GM10248 (cell line): Measurements from ENCODE around the gene HEPACAM.

ENCODE experiments used
- CTCF ChIA-PET: fragments of 300-600 bp; sonication (Branson Sonifier 250); formaldehyde crosslinking; extraction: SDS; loops from one replicate; lab custom pipeline; 2021; ENCODE audit warnings: antibody characterized with exemption; lab: Yijun Ruan, JAX
- POLR2A ChIA-PET: fragments of 350-650 bp; sonication (Branson Sonifier 250); formaldehyde crosslinking; extraction: SDS; loops from one replicate; lab custom pipeline; 2020; ENCODE audit warnings: antibody characterized with exemption; lab: Yijun Ruan, JAX
- DNase-seq: peaks from one replicate; pipeline ENCODE4 v3.0.0; 2012; ENCODE audit errors: extremely low spot score
- TF ChIP-seq, protein P1 (sequence below): IDR thresholded peaks from 2 replicates; pipeline ENCODE4 v1.5.1; 2012; ENCODE audit warnings: mild to moderate bottlenecking, low read depth; ENCODE audit errors: extremely low read depth, missing control alignments, control extremely low read depth

HEPACAM gene

DNA sequence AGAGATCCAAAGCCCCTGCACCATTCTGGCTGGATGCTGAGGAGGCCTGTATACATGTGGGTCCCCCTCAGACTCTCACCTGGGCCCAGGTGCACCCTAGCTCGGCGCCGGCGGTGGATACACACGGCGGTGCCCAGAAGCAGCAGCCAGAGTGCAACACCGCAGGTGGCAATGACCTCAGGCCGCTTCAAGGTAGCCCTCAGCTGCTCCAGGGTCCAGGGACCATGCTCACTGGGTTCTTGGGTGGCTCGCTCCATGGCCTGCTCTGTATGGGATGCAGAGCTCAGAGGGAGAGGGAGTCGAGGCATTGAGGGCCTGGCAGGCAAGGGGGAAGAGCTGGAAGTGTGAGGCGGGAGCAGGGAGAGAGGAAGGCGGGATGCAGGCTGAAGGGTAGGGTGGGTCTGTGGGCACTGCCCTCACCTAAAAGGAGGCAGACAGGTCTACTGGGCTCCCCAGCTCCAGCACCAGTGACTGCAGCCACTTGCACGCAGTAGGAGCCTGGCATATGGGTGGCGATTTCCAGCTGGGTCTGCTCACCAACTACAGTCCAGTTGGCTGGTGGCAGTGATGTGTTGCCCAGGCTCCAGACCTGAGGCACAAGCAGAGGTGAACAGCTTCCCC lies 42.0 kb downstream of the HEPACAM start:
- TF ChIP-seq, protein P1, sequence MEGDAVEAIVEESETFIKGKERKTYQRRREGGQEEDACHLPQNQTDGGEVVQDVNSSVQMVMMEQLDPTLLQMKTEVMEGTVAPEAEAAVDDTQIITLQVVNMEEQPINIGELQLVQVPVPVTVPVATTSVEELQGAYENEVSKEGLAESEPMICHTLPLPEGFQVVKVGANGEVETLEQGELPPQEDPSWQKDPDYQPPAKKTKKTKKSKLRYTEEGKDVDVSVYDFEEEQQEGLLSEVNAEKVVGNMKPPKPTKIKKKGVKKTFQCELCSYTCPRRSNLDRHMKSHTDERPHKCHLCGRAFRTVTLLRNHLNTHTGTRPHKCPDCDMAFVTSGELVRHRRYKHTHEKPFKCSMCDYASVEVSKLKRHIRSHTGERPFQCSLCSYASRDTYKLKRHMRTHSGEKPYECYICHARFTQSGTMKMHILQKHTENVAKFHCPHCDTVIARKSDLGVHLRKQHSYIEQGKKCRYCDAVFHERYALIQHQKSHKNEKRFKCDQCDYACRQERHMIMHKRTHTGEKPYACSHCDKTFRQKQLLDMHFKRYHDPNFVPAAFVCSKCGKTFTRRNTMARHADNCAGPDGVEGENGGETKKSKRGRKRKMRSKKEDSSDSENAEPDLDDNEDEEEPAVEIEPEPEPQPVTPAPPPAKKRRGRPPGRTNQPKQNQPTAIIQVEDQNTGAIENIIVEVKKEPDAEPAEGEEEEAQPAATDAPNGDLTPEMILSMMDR, result no peak
- CTCF ChIA-PET, result no interaction called here
- POLR2A ChIA-PET, result no interaction called here
- no peak for DNase-seq

DNA sequence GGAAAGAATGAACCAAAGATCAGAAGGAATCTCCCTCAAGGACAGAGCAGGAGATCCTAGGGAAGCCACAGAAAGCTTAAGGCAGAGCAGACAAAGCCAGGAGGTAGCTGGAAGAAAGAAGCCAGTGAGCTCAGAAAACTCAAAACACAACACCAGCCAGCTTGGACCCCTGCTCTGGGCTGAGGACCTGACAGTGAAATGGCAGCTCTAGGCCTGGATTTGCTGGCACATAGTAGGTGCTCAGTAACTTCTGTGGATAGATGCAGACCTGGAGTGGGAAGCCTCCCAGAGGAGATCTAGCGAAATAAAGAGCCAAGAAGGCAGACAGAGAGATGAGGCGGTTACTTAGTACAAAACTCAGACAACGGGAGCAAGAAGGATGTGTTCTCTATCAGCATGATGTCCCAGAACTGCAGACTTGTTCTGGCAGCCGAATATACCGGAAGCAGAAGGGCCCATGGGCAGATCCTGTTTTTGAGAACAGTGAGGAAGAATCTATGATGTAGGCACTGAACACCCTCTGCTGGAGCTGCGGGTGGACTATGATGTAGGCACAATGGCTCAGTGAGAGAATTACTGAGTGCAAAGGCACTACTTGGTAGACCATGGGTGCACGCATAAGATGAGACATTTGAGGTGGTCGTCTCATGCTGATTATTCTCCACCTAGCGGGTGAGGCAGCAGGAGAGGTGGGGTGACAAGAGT lies 42.9 kb downstream of the HEPACAM start:
- TF ChIP-seq, protein P1, result no peak
- ChIA-PET POLR2A (no interaction called here), CTCF (interaction anchor here (1.1 to 1.5 kb wide), 3 partner anchors 10 to 224 kb away, joined by 3 to 5 read pairs (median 4); no protein-coding TSS in a partner anchor)
- DNase-seq, result no peak

DNA sequence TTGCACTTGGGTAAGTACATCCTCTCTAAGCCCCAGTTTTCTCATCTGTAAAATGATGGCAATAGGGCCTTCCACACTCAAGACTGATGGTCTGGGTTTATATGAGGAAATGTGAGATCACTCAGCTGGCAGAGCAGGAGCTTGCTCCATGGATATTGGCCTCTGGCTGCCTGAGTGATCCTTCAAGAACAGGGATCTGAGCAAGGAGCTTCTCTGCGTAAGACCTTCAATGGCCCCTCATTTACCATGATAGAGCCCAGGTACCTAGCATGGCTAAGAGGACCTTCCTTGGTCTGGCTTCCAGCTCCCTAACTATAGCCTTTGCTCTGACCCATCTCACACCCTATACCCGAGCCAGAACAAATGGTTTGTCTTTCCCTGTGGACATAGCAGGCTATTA lies 43.7 kb downstream of the HEPACAM start:
- ChIA-PET POLR2A (no interaction called here), CTCF (interaction anchor here (1.1 to 1.5 kb wide), 3 partner anchors 9 to 223 kb away, joined by 3 to 5 read pairs (median 4); no protein-coding TSS in a partner anchor)
- DNase-seq, result no peak
- TF ChIP-seq, protein P1, result no peak

DNA sequence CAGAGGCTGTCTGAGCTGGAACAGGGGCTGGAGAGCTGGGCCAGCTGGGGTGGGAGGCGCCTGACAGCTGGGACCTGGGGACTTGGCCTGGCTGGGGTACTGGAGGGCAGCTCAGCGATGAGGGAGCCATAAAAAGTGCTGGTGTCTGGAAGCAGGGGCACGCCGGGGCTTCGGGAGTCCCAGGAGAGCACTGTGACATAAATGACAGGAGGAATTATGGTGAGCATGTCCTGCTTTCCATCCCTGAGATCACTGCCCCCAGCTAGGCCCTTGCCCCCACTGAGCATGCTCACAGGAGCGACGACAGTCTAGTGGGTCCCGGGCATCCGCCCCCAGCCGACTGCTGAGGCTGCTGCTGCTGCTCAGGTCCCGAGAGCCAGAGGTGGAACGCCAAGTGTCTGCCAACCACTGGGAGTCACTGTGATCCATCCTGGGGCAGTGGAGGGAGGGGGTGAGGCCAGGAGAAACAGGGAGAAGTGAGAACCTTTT lies 44.4 kb downstream of the HEPACAM start:
- CTCF ChIA-PET, result interaction anchor here (1.1 to 1.9 kb wide), 4 partner anchors 15 to 247 kb away, joined by 3 to 7 read pairs (median 6); no protein-coding TSS in a partner anchor
- POLR2A ChIA-PET, result no interaction called here

DNA sequence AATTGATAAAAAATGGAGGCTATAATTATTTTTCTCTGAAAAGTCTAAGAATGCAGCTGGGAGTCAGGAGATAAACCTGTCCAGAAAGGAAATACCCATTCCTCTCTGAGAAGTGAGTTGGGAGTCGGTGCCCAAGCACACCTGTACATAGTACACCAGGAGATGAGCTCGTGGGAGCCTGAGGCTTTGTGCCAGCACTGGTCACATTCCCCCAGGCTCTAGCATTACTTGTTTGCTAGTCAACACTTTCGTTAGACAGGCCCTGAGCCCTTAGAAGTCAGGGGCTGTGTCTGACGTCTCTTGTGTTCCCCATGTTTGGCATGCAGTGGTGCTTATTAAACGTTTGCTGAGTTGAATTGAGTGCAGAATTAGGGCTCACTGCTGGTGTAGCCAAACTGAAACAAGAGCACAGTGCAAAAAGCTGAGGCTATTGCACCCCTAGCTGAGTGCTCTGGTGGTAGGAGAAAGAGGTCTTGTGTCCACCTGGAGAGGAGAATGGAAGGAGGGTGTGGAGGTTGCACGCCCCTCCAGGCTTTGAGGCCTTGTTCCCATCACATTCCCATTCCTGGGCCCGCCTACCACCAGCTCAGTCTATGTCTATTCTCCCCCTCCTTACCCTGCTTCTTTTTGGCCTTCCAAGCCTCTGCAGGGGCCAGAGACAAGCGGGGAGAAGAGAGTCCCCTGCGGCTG lies 45.0 kb downstream of the HEPACAM start:
- POLR2A ChIA-PET, result no interaction called here
- TF ChIP-seq, protein P1, result no peak
- CTCF ChIA-PET, result interaction anchor here (1.1 to 1.9 kb wide), 3 partner anchors 15 to 247 kb away, joined by 3 to 7 read pairs (median 6); no protein-coding TSS in a partner anchor
- DNase-seq, result no peak

More for the DNA sequence above, 44.4 kb downstream of the HEPACAM start:
- DNase-seq, result no peak
- TF ChIP-seq, protein P1, result no peak

DNA sequence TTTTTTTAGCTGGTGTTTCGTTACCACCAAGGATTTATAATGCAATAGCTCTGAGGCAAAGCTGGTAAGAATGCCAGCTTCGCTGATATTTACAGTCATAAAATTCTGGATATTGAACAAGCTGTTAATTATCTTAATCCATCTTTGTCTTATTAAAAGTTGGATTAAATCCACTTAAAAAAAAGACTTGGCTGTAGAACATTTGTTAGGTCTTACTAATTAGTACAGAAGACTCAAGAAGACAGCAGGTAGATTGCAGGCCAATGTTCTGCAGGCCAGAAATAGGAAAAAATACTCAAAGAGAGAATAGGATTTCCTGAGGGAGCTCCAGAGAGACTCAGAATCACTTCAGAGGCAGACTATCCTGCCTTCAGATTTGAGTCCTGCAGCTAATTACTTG lies 45.7 kb downstream of the HEPACAM start:
- ChIA-PET CTCF (interaction anchor here (1.5 to 1.9 kb wide), 2 partner anchors 14 to 246 kb away, joined by 6 to 7 read pairs; no protein-coding TSS in a partner anchor), POLR2A (no interaction called here)
- no peak for DNase-seq
- TF ChIP-seq, protein P1, result no peak
